CD4-positive, alpha-beta T cell (primary cell): ENCODE measurements around the gene XRRA1. TPM values are rescaled to one million over a fixed set of nuclear protein-coding genes. Genes with fewer than 3 reads are reported as not detected.

Experiments
- ATAC-seq: fragments of 200-7000 bp; cut with Tn5 transposase; one replicate; pipeline ENCODE4 v1.10.0; 2022; ENCODE audit warnings: mild to moderate bottlenecking; ENCODE audit not compliant: poor library complexity
- CTCF ChIA-PET: fragments of 350-600 bp; sonication (Branson Sonifier 250); formaldehyde crosslinking; loops from one replicate; lab custom pipeline; 2021; ENCODE audit warnings: antibody characterized with exemption, inconsistent platforms; lab: Charles Lee
- POLR2A ChIA-PET: fragments of 350-600 bp; sonication (Branson Sonifier 250); formaldehyde crosslinking; loops from one replicate; lab custom pipeline; 2021; ENCODE audit warnings: antibody characterized with exemption, inconsistent platforms; lab: Charles Lee
- DNase-seq, 14 experiments: peaks; one replicate each; pipeline ENCODE4 v3.0.0-alpha.2; 2013 to 2020; ENCODE audit warnings: mixed read lengths in 2 of 14
- H3K27ac ChIP-seq, 2 donors: one replicate each; pipeline versions ENCODE4 v1.5.1 to v1.7.0; 2013; ENCODE audit warnings: low read length in 2 of 2, low read depth in 1 of 2, mild to moderate bottlenecking in 1 of 2
- H3K27me3 ChIP-seq, 2 experiments: 1 replicate in 1 of 2; 2 replicates in 1 of 2; pipeline versions ENCODE4 v1.6.1 to v1.7.0; 2013; ENCODE audit warnings: low read length in 2 of 2, control low read depth in 1 of 2, mild to moderate bottlenecking in 1 of 2, moderate library complexity in 1 of 2; ENCODE audit not compliant: insufficient read depth in 2 of 2, control insufficient read depth in 1 of 2
- H3K36me3 ChIP-seq: one replicate; pipeline ENCODE4 v1.6.1; 2013; ENCODE audit warnings: low read length, control low read depth; ENCODE audit not compliant: insufficient read depth
- H3K4me1 ChIP-seq: one replicate; pipeline ENCODE4 v1.6.1; 2013; ENCODE audit warnings: low read length, control low read depth; ENCODE audit not compliant: insufficient read depth
- H3K4me3 ChIP-seq: one replicate; pipeline ENCODE4 v1.5.1; 2013; ENCODE audit warnings: mild to moderate bottlenecking, low read length, moderate library complexity
- H3K9me3 ChIP-seq, 2 experiments: 1 replicate in 1 of 2; 2 replicates in 1 of 2; pipeline versions ENCODE4 v1.6.1 to v1.7.0; 2013; ENCODE audit warnings: low read length in 2 of 2, mild to moderate bottlenecking in 2 of 2, control low read depth in 1 of 2, moderate library complexity in 1 of 2; ENCODE audit not compliant: control insufficient read depth in 1 of 2, insufficient read depth in 1 of 2
- H3K27ac Mint-ChIP-seq: one replicate; pipeline ENCODE4 v1.8.0; 2020; ENCODE audit warnings: mixed read lengths
- H3K27me3 Mint-ChIP-seq: one replicate; pipeline ENCODE4 v1.8.0; 2021; ENCODE audit warnings: mixed read lengths
- H3K36me3 Mint-ChIP-seq: one replicate; pipeline ENCODE4 v1.8.0; 2021; ENCODE audit warnings: low read depth, mixed read lengths
- H3K4me1 Mint-ChIP-seq: one replicate; pipeline ENCODE4 v1.8.0; 2021; ENCODE audit warnings: low read depth, mixed read lengths
- H3K4me3 Mint-ChIP-seq: one replicate; pipeline ENCODE4 v1.8.0; 2020; ENCODE audit warnings: mild to moderate bottlenecking, mixed read lengths
- H3K9me3 Mint-ChIP-seq: one replicate; pipeline ENCODE4 v1.8.0; 2020; ENCODE audit warnings: mixed read lengths
- CTCF ChIP-seq: fragments of 200-600 bp; IDR thresholded peaks from one replicate; pipeline ENCODE4 v1.8.0; 2022; ENCODE audit warnings: antibody characterized with exemption, mild to moderate bottlenecking
- intact Hi-C, 2 experiments: fragments of 100-400 bp; cut with DNase I in 1 of 2; cut with micrococcal nuclease in 1 of 2; formaldehyde crosslinking; loops; one replicate each; pipeline versions ENCODE4 v1.15.1 to v1.9.0; 2023 to 2025; cut with DNase I, micrococcal nuclease
- total RNA-seq, 174 experiments: library from RNA in 2 of 174; stranded (reverse) in 2 of 174; gene quantifications; one replicate each; pipeline ENCODE4 v1.2.3 and lab custom pipeline; 2021 to 2026

XRRA1 gene
- total RNA-seq, 2 experiments from 2014 or later: 12.2 to 12.5 TPM

GRCh38 chr11:74952752-74953151 lies 3.9 kb upstream of the XRRA1 start:
- Mint-ChIP-seq H3K27me3 (no peaks in the 10 kb centered on the region), H3K36me3 (peaks cover 76% of the 10 kb centered on the region), H3K27ac (no peak overlapping the region), H3K9me3 (no peaks in the 10 kb centered on the region), H3K4me1 (peaks cover 95% of the 10 kb centered on the region), H3K4me3 (no peak overlapping the region)
- TF ChIP-seq CTCF: no peak
- Histone ChIP-seq H3K36me3 (peaks cover 26% of the 10 kb centered on the region), H3K27me3 (no peaks in the 10 kb centered on the region), H3K9me3 (no peaks in the 10 kb centered on the region), H3K27ac (no peak overlapping the region), H3K4me1 (peaks cover 29% of the 10 kb centered on the region), H3K4me3 (no peak overlapping the region)
- ATAC-seq (no peak), DNase-seq (no peak)
- ChIA-PET CTCF (no interaction called here), POLR2A (no interaction called here)
- intact Hi-C loops: loop anchor here in 1 of 2 experiments (5.0 kb wide), 1 partner anchor 780 kb away; the partner anchor contains the start of genes C2CD3 and PPME1

GRCh38 chr11:74951226-74951625 lies 2.3 kb upstream of the XRRA1 start:
- peaks cover 21% of the 10 kb centered on the region for H3K36me3 ChIP-seq
- intact Hi-C loops: loop anchor here in 1 of 2 experiments (2.0 to 5.0 kb wide), 2 partner anchors 36 to 779 kb away; partner anchors contain the start of genes C2CD3 and PPME1
- Mint-ChIP-seq H3K4me3 (peak overlapping the region; percentile 96), H3K4me1 (peaks cover 84% of the 10 kb centered on the region), H3K27me3 (no peaks in the 10 kb centered on the region), H3K9me3 (no peaks in the 10 kb centered on the region), H3K36me3 (peaks cover 64% of the 10 kb centered on the region), H3K27ac (peak overlapping the region; percentile 90)
- H3K4me1 ChIP-seq: peaks cover 31% of the 10 kb centered on the region
- ATAC-seq: no peak
- CTCF ChIA-PET: interaction anchor here (1.1 kb wide), 1 partner anchor 21 kb away, joined by 3 read pairs; no protein-coding TSS in a partner anchor
- no peak overlapping the region for H3K4me3 ChIP-seq
- TF ChIP-seq CTCF: no peak
- no peak overlapping the region for H3K27ac ChIP-seq
- POLR2A ChIA-PET: no interaction called here
- no peaks in the 10 kb centered on the region for H3K9me3 ChIP-seq
- DNase-seq: no peak
- H3K27me3 ChIP-seq: no peaks in the 10 kb centered on the region

GRCh38 chr11:74950374-74950969 lies 1.6 kb upstream of the XRRA1 start:
- POLR2A ChIA-PET: no interaction called here
- CTCF ChIA-PET: interaction anchor here (0.5 to 0.8 kb wide), 2 partner anchors 47 to 298 kb away, joined by 3 read pairs; no protein-coding TSS in a partner anchor
- Mint-ChIP-seq H3K27me3 (no peaks in the 10 kb centered on the region), H3K4me3 (peak overlapping the region; percentile 96), H3K36me3 (peaks cover 61% of the 10 kb centered on the region), H3K9me3 (no peaks in the 10 kb centered on the region), H3K4me1 (peaks cover 78% of the 10 kb centered on the region), H3K27ac (peak overlapping the region; percentile 90)
- H3K27me3 ChIP-seq: no peaks in the 10 kb centered on the region
- H3K9me3 ChIP-seq: no peaks in the 10 kb centered on the region
- no peak overlapping the region for H3K27ac ChIP-seq
- DNase-seq (no peak), ATAC-seq (no peak)
- TF ChIP-seq CTCF: no peak
- H3K4me1 ChIP-seq: peaks cover 35% of the 10 kb centered on the region
- peak overlapping the region; percentile 85 for H3K4me3 ChIP-seq
- intact Hi-C loops: loop anchor here in 1 of 2 experiments (1.0 to 5.0 kb wide), 3 partner anchors 36 to 778 kb away; partner anchors contain the start of genes C2CD3 and PPME1
- peaks cover 22% of the 10 kb centered on the region for H3K36me3 ChIP-seq
